Measurements from ENCODE around the gene SMCO4.
A peak's percentile ranks its signal among the peaks of the same experiment; 100 is the strongest.

The SMCO4 gene

DNA sequence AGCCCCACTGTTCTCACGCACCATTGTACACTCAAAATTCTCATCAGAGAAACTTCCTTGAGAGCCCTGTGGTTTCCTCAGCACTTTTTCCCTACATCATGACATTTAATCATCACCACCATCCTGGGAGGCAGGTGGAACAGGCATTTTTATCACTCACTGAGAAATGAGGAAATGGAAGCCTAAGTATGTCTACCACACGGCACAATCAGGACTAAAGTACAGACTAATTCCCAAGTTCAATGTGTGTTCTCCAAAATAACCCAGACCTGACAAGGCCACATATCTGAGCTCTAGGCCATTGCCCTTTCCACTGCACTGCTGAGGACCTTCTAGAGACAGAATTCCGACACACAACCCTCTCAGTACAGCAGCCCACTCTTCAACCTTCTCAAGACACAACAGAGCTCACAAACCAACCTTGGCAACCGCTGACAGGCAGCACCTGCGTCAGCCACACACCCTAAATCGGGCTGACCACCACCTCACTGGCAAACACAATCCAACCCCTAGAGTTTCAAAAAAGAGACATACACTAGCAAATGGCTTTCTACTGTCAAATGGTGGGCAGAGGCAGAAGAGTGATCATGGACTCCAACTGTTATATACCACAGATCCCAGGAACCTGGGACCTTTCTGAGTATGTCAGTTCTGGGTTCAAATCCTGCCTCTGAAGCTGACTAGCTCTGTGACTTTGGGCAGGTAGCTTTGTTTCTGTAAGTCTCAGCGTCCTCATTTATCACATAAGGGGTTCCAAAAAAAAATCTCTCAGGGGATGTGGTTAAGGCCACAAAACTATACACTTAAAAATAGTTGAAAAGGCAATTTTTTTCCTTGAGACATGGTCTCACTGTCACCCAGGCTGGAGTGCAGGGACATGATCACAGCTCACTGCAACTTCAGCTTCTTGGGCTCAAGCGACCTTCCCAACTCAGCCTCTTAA is 16.3 kb downstream of the SMCO4 start:
- DNase-seq = no peak

DNA sequence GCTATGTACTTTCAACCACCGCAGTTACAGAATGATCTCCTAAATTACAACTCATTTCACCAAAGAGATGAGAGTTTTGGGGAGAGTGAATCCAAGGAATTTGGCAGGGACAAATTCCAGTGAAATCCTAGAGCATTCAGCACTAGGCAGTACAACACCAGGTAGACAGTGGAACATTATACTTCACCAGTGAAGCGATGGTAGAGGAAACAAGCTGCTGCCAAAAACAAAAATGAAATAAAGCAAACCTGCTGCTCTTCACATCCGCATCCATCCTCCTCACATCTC is 16.9 kb downstream of the SMCO4 start:
- no peak for DNase-seq

DNA sequence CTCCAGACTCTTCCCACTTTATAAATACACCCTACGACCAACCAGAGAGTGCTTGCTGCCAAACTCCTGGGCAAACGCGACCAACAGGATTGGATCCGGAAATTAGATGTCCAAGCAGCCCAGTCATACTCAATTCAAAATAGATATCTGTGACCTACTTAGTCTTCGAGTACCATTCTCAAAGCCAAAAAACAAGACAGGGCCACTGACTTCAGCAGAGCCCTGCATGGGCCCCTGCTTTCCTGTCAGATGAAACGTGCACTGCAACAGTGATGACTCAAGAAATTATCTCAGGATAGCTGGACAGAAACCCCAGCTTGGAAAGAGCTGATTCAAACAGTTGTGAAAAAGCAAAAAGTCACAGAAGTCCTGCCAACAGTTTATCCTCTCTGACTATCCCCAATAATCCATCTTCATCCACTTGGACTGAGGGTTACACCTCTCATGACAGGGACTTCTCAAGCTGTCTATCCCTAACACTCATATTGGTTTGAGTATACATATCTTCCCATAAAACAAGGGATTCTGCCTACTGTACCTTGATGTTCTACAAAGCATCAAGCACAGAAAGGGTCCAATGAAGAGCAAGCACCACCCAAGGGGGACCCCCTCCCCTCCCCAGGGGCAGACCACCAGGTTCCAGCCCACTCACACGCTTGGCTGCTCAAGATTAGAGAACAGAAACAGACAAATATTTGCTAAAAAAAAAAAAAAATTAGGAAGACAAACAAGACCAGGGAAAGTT is 17.4 kb downstream of the SMCO4 start:
- DNase-seq = peak; percentile 17

DNA sequence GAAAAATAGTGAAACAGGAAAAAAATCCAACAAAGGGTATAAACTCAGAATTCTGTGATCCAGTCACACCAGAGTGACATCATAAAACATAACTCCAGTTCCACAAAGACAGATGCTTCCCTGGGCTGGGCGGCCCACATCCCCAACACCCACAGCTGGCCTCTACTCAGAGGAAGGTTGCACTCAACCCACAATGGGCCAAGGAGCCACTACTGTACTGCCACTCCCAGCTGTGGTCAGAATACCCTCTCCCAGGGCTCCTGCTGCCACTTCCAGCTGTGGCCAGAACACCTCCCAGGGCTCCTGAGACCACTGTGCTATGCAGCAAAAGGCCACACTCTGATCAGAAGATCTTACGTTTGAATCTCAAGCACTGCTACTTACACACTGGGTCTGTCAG is 18.3 kb downstream of the SMCO4 start:
- no peak for DNase-seq

DNA sequence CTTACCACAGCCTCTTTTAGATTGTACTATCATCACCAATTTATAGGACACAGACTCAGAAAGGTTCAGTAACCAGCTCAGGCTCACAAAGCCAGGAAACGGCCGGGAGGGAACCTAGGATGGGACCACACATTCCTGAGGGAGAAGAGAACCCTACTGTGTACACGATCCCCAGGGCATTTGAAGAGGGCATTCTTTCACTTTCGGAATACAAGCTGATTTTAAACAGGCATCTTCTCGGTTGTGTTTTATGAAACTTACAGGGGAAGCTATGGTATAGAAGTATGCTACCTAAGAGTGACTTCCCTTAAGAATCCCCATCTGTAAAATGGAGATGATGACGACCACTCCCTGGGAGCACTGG is 19.0 kb downstream of the SMCO4 start:
- DNase-seq = no peak

DNA sequence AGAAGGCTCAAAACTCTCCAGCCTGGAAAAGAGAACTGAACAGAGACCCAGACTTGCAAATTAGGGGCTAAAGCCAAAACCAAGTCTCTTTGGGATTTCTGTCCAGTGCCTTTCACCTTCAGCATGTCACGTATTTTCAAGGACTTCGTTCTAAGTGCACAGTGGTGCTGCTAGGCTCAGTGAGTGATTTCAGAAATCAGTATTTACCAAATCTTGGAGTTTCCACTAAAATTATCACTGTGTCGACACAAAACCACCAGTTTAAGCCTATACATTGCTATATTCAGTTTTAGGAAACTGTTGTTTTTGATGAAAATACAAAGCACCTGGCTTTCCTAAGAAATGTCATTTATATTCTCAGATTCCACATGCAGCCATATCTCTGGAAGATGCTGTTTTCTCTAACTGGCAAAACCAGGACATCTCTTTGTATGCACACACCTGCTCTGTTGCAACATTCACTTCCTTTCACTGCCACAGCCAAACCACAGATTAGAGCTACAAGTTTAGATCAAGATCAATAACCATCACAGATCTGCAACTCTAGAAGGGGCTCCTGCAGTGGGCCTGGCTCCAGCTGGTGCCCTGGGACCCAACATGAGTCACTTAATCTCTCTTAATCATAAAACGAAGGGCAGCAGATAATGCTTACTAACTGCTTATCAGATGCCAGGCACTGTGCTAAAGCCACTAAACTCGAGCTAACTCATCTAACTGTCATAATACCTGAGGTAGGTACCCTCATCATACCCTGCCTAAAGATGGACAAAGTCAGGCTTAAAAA is 22.3 kb downstream of the SMCO4 start:
- no peak for DNase-seq

DNA sequence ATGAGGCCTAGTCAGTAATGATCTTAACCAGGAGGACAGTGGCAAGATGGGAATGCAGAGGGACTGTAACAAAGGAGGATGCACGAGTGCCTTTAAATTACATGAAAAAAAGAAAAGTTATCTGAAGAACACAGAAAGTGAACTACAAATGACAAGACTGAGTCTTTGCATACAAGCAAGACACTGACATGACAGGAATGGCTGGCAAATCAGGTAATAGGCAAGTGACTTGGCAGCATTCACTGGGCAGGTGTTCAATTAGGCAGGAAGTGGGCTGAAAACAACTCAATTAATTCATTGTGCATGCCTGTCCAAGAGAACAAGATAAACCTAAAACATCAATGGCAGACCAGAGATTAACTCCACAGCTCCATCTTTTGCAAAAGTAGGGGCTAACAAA is 24.0 kb downstream of the SMCO4 start:
- DNase-seq = no peak

DNA sequence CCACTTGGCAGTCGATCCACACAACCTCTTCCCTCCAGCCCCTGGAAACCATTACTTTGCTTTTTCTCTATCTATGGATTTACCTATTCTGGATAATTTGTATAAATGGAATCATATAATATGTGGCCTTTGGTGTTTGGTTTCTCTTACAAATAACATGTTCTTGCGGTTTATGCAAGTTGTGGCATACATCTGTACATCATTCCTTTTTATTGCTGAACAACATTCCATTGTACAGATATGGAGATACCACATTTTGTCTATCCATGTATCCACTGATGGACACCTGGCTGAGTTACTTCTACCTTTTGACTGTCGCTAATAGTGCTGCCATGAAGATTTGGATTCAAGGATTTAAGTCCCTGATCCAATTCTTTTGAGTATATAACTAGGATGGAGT is 25.1 kb downstream of the SMCO4 start:
- no peak for DNase-seq

DNA sequence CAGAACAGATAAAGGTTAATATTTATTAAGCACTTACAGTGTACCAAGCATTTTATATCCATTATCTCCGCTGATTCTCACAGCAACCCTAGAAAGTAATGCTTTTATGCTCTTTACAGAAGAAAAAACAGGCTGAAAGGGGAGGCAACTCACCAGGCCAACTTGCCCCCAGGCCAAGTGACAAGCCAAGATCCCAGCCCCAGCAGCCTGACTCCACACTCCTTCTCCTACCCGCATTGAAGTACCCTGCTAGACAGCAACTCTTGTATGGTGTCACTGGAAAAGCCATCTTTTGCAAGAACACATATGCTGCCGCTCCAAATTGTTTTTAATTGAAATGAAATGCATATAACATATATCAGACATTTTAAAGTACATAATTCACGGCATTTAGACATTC is 25.6 kb downstream of the SMCO4 start:
- no peak for DNase-seq

DNA sequence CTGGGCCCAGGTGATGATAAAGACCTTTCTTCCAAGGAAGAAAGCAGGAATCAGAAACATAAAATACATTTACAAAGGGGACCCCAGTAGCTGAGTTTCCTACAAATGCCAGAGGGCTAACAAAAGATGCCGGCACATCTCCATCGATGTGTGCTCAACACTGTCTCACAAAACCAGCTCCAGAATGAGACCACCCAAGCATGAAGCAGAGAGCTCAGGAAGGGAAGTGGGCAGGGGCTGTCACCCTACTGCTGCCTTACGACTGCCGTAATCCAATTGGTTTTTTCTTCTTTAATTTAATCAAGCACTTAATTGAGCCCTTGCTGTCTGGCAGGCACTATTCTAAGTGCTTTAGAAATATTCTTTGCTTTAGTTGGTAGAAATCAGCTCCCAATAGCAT is 26.1 kb downstream of the SMCO4 start:
- no peak for DNase-seq

DNA sequence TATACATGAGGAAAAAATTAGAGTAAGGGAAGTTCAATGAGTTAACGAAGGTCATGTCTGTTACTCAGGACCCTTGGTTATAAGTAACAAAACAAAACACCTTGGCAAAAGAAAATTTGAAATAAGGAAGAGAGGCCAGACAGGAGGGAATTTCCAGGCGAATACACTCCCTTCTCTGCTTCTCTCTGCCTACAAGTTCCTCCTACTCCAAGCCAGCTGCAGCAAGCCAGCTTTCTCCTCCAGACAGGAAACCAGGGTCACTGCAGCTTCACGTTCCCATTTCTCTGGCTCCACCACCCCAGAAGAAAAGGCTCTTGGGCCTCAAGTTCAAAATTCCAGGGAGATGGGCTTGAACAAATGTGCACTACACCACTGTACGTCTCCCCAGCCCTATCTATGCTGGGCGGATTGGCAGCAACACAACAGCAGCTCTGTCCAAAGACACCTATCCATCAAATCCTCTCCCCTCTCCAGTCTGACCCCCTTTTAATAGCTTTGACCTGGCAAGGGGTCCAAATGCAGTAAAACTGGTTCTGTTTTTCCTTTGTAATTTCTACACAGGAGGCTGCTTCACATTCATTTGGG is 27.7 kb downstream of the SMCO4 start:
- DNase-seq = no peak

DNA sequence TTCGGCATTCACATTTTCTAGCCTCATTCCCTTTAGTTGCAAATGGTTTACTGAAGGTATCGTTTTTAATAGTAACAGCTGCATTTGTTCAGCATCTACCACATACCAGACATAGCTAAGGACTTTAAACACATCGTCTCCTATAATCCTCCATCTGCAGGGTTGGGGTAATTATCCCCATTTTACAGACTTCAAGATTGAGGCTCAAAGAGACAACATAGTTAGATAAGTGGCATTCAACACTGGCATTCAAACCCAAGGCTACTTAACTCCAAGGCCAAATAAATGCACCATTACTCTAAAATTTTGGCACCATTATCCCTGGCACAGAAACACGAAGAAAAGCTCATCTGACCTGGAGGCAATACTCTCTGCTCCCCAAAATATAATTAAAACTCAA is 28.5 kb downstream of the SMCO4 start:
- DNase-seq = no peak

DNA sequence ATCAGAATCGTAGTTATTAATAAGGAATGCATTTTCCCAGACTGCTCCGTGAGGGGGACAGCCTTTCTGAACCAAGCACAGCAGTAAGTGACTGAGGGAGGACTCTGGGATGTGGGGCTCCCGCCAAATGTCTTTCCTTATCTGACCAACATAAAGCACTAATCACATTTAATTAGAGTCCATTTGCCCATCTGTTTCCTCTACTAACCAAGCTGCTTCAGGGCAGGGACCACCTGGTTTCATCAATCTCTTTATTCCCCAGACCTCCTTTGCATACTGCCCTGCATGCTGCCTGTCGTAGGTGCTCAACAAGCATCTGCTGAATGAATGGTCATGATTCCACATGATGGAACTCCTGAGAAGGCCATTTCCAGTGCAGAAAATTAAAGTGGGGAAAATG is 29.4 kb downstream of the SMCO4 start:
- DNase-seq = no peak

DNA sequence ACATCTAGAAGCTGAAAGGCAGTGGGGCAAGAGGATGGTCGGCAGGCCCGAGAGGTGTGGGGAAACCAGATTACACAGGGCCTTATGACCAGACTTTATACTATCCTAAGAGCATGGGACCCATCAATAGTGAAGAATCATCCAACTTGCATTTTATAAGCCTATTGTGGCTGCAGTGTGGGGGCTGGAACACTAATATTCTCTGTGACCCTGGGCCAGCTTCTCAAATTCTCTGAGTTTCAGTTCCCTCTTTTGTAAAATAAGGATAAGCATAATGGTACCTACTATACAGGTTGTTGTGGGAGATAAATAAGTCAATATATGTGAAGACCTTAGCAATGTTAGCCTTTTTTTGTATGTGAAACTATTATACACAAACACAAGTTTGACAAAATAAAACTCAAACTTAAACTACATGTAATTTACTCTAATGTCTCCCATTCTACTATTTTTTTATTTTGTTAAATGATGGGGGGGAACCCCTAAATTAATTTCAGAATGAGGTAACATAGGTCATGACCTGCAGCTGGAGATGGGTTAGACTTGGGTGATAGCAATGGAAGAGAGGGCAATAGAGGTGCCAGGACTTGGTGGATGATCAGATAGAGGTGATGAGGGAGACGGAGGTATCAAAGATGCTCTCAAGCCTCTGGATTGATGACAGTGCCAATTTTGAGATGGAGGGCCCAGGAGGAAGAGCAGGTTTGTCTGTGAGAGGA is 30.1 kb downstream of the SMCO4 start:
- DNase-seq = no peak

DNA sequence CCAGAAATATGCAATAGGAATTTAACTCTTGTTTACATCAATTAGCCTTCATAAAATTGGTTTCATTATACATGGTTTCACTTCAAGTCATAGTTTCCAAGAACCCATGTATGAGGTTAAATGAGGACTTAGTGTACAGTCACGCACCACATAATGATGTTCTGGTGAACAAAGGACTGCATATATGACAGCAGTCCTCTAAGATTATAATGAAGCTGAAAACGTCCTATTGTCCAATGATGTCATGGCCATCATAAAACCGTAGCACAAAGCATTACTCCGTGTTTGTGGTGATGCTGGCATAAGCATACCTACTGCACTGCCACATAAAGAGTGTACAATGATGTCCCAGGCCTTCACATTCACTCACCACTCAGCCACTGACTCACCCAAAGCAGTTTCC is 31.1 kb downstream of the SMCO4 start:
- no peak for DNase-seq

DNA sequence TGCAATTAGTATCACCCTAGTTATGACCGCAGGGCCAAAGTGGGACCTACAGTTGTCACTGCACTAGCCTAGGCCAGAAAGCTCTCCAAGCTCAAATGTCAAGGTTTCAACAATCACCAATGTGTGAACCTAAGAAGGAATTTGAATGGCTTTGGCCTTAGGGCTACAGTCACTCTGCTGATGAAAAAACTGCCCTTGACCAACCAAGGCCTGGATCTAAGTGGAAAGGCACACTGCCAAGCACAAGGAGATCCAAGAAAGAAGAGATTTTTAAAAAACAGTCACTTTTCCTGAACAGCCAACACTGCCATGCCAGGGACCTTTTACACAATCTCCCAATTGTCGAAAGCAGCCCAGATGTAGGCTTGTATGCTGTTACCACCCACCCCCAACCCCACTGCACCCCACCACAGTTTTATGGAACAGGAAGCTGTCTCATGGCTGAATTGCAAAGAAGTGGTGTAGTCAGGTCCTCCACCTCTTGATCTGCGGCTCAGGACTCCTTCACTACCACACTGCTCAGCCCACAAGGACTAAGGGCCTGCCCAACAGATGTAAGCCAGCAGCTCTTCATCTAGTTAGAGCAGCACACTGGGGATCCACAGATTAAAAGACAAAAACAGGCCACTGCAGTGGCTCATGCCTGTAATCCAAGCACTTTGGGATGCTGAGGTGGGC is 32.9 kb downstream of the SMCO4 start:
- DNase-seq = no peak

DNA sequence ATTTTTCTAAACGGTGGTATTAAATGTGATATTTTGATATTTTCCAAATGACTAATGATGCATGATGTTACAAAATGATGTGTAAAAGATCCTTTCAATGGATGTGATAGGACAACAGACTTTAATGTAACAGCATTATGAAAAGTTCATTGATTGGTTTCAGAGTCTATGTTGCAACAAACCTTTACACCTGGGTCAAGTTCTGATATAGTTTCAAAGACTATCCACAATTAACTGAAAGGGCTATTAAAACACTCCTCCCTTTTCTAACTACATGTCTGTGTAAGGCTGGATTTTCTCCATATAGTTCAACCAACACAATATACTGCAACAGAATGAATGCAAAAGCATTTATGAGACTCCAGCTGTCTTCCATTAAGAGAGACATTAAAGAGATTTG is 35.7 kb downstream of the SMCO4 start:
- no peak for DNase-seq

DNA sequence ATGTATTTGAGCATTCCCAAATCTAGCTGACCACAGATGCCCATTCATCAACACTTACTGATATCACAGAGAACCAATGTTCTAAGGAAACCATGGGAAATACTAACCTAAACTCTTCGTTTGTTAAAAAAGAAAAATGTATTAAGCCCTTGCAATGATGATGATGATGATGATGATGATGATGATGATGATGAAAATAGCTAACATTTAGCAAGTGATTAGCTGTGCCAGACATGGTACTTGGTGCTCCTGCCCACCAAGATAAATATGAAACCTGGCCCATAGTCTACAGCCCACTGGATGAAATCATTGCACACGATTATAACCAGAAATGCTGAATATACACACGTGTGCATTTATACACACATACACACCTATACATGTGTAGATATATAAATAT is 37.5 kb downstream of the SMCO4 start:
- DNase-seq = no peak

DNA sequence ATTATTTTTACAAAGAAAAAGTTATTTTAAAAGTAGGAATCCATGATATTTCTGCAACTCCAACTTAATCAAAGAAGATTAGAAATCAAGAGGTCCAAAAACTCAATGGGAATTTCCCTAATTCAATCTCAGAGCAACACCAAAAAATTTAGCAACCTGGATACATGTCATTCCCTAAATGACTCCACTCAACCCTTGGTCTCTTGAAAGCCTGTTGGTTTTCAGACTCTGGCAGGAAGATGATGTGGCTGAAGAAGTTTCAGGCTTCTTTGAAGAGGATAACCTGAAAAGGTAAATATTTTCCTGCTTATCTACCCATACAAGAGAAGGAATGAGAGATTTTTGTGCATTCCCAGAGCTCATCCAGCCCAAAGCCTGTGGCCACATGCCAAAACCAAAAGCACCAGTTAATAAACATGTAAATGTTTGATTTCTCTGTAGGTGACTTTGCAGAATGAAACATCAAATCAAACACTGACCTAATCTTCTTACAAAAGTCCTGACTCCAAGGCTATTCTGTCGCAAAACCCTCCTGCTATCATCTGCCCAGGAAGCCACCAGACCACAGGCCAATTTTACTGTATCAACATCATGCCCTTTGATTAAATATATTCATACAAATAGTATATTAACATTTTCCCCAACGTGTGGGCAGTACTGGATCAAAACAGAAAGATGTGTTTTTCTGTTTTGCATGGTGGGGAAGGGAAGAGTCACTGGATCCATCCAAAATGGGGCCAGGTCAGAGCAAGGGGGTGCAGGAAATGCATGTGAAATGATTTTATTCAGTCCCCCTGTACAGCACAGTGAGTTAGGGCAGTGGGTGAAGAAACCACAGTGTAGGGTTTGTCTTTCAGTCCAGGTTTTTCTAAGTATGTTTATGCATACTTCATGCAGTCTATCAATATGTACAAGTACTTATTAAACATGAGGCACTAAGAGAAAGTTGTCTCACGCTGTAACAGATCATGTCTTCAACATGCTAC is 38.8 kb downstream of the SMCO4 start:
- no peak for DNase-seq

DNA sequence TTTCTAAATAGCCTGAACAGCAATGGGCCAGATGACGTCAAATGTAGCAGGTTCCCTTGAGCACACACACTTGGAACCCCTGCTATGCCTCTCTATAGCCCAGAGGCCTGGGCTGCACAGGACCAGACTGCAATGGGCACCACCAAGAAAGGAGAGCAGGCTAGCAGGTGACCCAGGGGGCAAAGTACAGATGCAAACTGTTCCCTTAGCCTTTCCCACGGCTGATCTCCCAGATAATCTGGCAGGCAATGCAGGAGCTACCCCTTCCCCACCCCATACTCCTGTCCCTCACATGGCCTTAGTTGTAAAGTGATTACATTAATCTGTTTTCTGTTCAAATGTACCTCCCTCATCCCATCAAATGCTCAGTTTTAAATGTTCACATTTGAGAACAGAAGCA is 41.3 kb downstream of the SMCO4 start:
- no peak for DNase-seq

DNA sequence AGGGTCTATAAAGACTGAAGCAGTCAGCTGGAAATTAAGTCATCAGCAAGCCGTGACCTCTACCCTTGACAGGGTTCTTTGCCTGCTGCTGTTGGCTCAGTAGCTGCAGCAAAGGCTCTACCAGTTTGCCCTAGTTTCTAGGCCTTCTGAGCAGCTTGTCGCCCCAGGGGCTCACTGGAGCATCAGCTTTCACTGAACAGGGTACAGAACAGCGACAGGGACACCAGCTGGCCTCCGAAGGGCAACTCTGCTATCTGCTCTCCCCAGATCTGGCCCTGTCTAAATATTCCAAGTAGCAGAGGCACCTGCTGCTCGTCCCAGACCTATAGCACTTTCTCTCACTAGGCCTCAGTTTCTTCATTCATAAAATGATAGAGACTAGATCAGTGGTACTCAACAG is 42.4 kb downstream of the SMCO4 start:
- no peak for DNase-seq
